SHP77 treated with DMSO at 0.1 percent for 48 hours (cell line): ENCODE data around the gene XPC.
A peak's percentile ranks its signal among the peaks of the same experiment; 100 is the strongest.

Experiments used
- DNase-seq: peaks from one replicate; lab custom pipeline; 2025; lab: John Stamatoyannopoulos, UW

The XPC gene

DNA sequence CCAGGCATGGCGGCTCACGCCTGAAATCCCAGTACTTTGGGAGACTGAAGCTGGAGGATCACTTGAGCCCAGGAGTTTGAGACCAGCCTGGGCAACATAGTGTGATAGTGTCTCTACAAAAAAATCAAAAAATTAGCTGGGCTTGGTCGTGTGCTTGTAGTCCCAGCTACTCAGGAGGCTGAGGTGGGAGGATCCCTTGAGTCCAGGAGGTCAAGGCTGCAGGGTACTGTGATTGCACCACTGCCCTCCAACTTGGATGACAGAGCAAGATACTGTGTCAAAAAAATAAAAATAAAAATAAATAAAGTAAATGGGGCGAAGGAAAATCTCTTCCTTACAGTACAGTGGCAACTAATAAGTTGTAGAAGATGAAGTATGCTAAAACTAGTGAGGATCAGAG is 29.8 kb upstream of the XPC start:
- no peak for DNase-seq

DNA sequence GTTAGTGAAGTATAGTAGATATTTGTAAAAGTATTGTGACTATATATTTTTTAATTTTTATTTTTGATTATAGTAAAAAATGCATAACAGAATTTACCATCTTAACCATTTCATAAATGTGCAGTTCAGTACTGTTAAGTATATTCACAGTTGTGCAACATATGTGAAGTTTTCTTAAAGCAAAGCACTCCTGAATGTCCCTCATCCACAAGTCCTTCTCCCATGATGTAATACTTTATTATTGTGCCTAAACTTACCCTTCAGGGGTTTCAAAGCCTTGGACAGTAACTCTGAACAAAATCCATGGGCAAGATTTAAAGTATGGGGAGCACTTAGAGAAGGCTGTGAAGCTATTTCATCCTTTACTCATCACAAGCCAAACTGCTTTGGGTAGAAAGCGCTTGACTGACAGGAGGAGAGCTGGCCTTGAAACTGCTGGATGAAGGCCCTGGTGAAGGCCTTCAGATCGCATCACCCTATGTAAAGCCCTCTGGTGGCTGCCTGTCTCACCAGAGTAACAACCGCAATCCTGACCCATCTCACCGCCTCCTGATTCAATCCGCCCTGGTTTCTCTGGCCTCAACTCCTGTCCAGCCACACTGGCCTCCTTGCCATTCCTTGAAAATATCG is 28.3 kb upstream of the XPC start:
- DNase-seq = no peak

- DNase-seq = no peak
Measured at GRCh38 chr3:14204515-14205284, 26.3 kb upstream of the XPC start.

DNA sequence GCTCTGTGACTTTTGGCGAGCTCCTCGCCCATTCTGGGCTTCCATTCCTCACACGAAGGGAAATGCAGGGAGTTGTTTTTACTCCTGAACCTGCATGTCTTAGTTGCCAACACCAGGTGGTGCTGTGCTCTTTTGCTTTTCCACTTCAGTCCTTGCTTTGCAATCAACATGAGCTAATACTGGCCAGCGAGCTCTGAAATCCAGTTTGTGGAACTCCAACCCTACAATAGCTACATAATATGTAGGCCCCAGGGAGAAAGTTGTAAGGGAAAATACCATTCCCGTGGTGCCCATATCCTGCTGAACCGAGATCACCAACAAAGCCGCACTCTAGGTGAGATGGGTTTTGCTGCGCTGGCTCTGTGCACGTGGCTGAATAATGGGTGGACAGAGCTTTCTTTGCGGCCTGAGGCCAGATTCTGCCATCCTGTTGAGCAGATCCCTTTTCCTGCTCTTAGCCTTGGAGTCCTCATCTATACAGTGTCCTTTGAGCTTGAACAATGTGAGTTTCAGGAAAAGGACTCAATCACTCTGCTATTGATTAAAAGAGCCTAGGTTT is 25.2 kb upstream of the XPC start:
- DNase-seq = peak; percentile 40

- DNase-seq = no peak
Measured at GRCh38 chr3:14202874-14203520, 24.6 kb upstream of the XPC start.

- no peak for DNase-seq
Measured at GRCh38 chr3:14201940-14202684, 23.7 kb upstream of the XPC start.

- DNase-seq = no peak
Measured at GRCh38 chr3:14200841-14201240, 22.4 kb upstream of the XPC start.

GRCh38 chr3:14200276-14200675 is 21.9 kb upstream of the XPC start:
- no peak for DNase-seq

- DNase-seq = no peak
Measured at GRCh38 chr3:14199641-14200040, 21.2 kb upstream of the XPC start.

DNA sequence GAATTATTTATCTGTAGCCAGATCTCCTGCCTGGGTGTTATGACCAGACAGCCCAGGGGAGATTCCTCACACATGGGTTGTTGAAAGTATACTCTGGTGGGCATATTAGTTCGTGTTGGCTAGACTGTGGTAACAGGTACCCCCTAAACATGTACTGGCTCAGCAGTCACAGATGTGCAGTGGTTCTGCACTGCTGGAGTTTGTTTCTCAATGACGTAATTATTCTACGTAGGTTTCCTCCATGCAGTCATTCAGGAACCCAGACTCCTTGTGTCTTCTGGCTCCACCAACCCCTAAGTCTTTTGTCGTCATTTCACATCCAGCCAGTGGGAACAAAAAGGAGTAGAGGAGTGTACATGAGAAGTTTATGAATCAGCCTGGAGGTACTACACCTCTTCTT is 16.5 kb upstream of the XPC start:
- DNase-seq = no peak

DNA sequence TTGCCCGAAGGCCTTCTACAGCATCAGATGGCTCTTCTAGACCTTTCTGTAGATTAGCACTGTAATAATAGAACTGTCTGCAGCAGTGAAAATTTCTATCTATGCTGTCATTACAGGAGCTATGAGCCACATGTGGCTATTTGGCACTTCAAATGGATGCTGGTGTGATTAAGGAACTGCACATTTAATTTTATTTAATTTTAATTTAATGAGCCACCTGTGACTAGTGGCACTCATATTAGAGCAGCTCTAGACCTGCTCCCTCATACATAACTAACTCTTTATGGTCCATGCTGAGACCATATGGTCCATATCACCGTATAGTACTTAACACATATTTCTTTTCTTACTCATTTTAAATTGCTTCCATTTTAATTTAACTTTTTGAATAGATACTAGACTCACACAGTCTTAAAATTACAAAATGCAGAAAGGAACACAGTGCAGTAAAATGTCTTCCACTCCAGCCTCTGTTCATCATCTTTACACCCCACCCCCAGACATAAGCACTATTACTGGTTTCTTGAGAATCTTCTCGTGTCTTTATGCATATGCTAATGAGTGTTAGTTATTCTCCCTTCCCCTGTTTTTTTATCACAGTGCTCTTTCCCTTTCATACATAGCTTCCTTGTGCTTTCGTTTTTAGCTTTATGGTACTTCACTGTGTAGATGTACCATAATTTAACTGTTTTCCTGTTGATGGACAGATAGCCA is 9.8 kb upstream of the XPC start:
- no peak for DNase-seq

DNA sequence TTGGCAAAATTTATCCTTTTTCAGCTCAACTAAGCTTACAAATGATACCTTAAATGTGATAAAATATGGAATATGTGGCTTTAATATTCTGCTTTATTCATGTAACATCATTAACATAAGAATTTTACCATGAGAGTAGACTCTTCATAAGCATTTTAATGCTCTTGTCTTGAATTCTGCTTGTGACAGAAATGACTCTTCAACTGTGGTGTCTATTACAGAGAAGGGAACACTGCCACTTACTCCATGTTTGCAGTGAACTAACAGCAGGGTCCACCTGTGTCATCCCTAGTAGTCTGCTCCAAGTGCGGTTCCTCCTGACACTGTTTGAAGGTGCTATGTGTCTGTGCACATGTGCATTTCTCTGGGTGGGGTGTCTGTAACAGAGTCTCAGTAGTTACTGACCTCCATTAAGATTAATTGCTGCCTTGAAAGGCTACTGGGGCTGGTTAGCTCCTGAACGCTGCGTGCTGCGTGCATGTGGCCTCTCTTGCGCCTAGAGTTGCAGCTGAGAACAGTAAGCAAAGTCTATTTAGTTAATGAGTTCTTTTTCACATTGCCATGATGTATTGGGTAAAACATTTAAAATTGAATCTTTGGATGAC is 8.6 kb upstream of the XPC start:
- DNase-seq = no peak

GRCh38 chr3:14183015-14183577 is 4.7 kb upstream of the XPC start:
- DNase-seq = no peak

DNA sequence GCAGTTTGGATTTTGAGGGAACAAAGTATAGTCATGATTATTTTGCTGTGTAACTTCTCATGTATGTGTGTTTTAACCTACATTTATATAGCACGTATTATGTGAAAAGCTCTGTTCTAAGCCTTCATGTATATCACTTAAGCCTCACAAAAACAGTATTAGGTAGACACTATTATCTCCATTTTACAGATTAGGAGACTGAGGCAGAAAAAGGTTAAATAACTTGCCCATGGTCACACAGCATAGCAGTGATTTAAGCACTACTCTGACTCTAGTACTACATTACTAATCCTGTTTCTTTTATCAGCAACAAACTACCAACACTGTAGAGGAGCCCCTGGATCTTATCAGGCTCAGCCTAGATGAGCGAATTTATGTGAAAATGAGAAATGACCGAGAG is 2.9 kb upstream of the XPC start:
- DNase-seq = no peak

DNA sequence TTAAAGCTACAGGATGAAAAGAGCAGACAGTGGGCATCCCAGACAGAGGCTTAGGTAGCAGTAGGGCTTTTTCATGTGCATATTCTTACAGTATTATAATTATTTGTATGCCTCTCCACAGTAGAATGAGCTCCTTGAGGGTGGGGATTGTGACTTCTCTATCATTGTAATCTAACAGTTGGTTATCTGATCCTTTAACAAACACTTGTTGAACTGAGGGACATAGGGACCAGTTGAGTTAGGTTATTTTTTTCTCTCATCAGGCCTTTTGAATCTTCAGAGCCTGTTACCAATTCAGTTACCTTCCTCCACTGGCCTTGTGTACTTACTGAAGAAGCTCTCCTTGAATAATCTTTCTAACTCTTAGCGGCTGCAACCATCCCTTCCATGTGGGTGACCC is 1.4 kb upstream of the XPC start:
- no peak for DNase-seq

DNA sequence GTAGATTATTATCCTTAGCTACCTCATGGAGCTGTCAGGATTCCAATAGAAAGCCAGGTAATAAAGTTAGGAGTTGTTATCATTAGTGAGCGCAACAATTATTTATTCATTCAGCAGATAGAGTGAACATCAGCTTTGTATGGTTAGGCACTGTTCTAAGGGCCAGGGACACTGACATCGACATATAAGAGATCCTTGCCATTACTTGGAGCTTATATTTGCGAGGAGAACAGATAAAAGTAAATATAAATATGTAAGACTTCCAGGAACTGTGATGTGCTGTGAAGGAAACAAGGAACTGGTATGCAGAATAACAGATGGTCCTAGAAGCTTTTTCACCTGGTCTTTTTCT is 689 bp upstream of the XPC start:
- no peak for DNase-seq

GRCh38 chr3:14177580-14178246 is 688 bp downstream of the XPC start:
- no peak for DNase-seq

GRCh38 chr3:14175383-14176037 is 2.9 kb downstream of the XPC start:
- DNase-seq = no peak

- no peak for DNase-seq
Measured at GRCh38 chr3:14174483-14174882, 3.9 kb downstream of the XPC start.

DNA sequence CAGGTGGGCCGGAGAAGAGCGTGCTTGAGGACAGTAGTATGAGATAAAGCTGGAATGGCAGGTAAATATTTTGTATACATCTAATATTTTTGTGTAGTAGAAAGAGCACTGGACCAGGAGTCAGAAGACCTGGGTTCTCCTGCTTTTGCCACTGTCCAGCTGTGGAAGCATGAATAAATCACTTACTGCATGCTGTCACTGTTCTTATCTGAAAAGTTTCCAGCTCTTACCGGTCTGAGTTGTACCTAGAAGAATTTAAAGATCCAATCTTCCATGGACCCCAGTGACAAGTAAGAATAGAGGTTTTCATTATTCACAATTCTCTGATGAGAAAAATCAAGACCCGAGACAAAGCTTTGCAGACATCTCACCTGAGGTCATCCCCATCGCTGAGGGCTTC is 5.9 kb downstream of the XPC start:
- DNase-seq = no peak
